ENCODE data around the gene HBS1L. TPM values are rescaled to one million over a fixed set of nuclear protein-coding genes. Genes with fewer than 3 reads are reported as not detected.

Gene HBS1L
- total RNA-seq, 1 experiment from 2014 or later, result 78.6 TPM

GRCh38 chr6:134997133-134997995 lies 57.3 kb downstream of the HBS1L start:
- no peak overlapping the region for H3K4me3 ChIP-seq

GRCh38 chr6:134995536-134995935 lies 59.1 kb downstream of the HBS1L start:
- no peaks in the 10 kb centered on the region for H3K27me3 ChIP-seq
- peaks cover 29% of the 10 kb centered on the region for H3K36me3 ChIP-seq
- H3K4me3 ChIP-seq, result no peak overlapping the region
- DNase-seq, result no peak
- no peaks in the 10 kb centered on the region for H3K9me3 ChIP-seq

More at GRCh38 chr6:134997133-134997995, 57.3 kb downstream of the HBS1L start:
- no peaks in the 10 kb centered on the region for H3K9me3 ChIP-seq
- DNase-seq, result no peak
- H3K27me3 ChIP-seq, result no peaks in the 10 kb centered on the region
- peaks cover 33% of the 10 kb centered on the region for H3K36me3 ChIP-seq

- H3K9me3 ChIP-seq, result no peaks in the 10 kb centered on the region
- no peak overlapping the region for H3K4me3 ChIP-seq
- peaks cover 29% of the 10 kb centered on the region for H3K36me3 ChIP-seq
- DNase-seq, result no peak
- H3K27me3 ChIP-seq, result no peaks in the 10 kb centered on the region
Observed at GRCh38 chr6:134994431-134994830, 60.2 kb downstream of the HBS1L start.

- Histone ChIP-seq H3K9me3 (no peaks in the 10 kb centered on the region), H3K4me3 (no peak overlapping the region), H3K36me3 (peaks cover 25% of the 10 kb centered on the region), H3K27me3 (no peaks in the 10 kb centered on the region)
- DNase-seq, result no peak
Observed at GRCh38 chr6:134992155-134992554, 62.5 kb downstream of the HBS1L start.

GRCh38 chr6:134990262-134990661 lies 64.4 kb downstream of the HBS1L start:
- peaks cover 17% of the 10 kb centered on the region for H3K36me3 ChIP-seq
- no peaks in the 10 kb centered on the region for H3K27me3 ChIP-seq
- no peak overlapping the region for H3K4me3 ChIP-seq
- no peak for DNase-seq
- H3K9me3 ChIP-seq, result no peaks in the 10 kb centered on the region

- Histone ChIP-seq H3K4me3 (no peak overlapping the region), H3K9me3 (no peaks in the 10 kb centered on the region), H3K27me3 (no peaks in the 10 kb centered on the region), H3K36me3 (peaks cover 34% of the 10 kb centered on the region)
- no peak for DNase-seq
Observed at GRCh38 chr6:134984821-134985220, 69.8 kb downstream of the HBS1L start.

GRCh38 chr6:134983823-134984222 lies 70.8 kb downstream of the HBS1L start:
- H3K9me3 ChIP-seq, result no peaks in the 10 kb centered on the region
- no peaks in the 10 kb centered on the region for H3K27me3 ChIP-seq
- H3K36me3 ChIP-seq, result peaks cover 43% of the 10 kb centered on the region
- DNase-seq, result no peak
- no peak overlapping the region for H3K4me3 ChIP-seq

GRCh38 chr6:134982161-134982560 lies 72.5 kb downstream of the HBS1L start:
- H3K27me3 ChIP-seq, result no peaks in the 10 kb centered on the region
- no peak for DNase-seq
- H3K36me3 ChIP-seq, result peaks cover 54% of the 10 kb centered on the region
- H3K9me3 ChIP-seq, result no peaks in the 10 kb centered on the region
- no peak overlapping the region for H3K4me3 ChIP-seq

- DNase-seq, result no peak
- H3K4me3 ChIP-seq, result no peak overlapping the region
- peaks cover 66% of the 10 kb centered on the region for H3K36me3 ChIP-seq
- H3K27me3 ChIP-seq, result no peaks in the 10 kb centered on the region
- no peaks in the 10 kb centered on the region for H3K9me3 ChIP-seq
Observed at GRCh38 chr6:134980846-134981245, 73.8 kb downstream of the HBS1L start.

GRCh38 chr6:134979142-134979541 lies 75.5 kb downstream of the HBS1L start:
- no peak overlapping the region for H3K4me3 ChIP-seq
- H3K36me3 ChIP-seq, result peaks cover 56% of the 10 kb centered on the region
- DNase-seq, result no peak
- no peaks in the 10 kb centered on the region for H3K9me3 ChIP-seq
- H3K27me3 ChIP-seq, result no peaks in the 10 kb centered on the region

- Histone ChIP-seq H3K4me3 (no peak overlapping the region), H3K27me3 (no peaks in the 10 kb centered on the region), H3K9me3 (no peaks in the 10 kb centered on the region), H3K36me3 (peaks cover 33% of the 10 kb centered on the region)
- DNase-seq, result no peak
Observed at GRCh38 chr6:134974370-134974769, 80.3 kb downstream of the HBS1L start.

- no peak for DNase-seq
- Histone ChIP-seq H3K9me3 (no peaks in the 10 kb centered on the region), H3K4me3 (no peak overlapping the region), H3K36me3 (peaks cover 28% of the 10 kb centered on the region), H3K27me3 (no peaks in the 10 kb centered on the region)
Observed at GRCh38 chr6:134967711-134968110, 86.9 kb downstream of the HBS1L start.

GRCh38 chr6:134964451-134965203 lies 90.0 kb downstream of the HBS1L start:
- H3K9me3 ChIP-seq, result peaks cover 6% of the 10 kb centered on the region; the same call in 1 of the 2 replicates
- peaks cover 49% of the 10 kb centered on the region for H3K36me3 ChIP-seq
- H3K27me3 ChIP-seq, result no peaks in the 10 kb centered on the region
- H3K4me3 ChIP-seq, result no peak overlapping the region
- DNase-seq, result no peak

- DNase-seq, result no peak
- H3K27me3 ChIP-seq, result no peaks in the 10 kb centered on the region
- H3K9me3 ChIP-seq, result peaks cover 6% of the 10 kb centered on the region; the same call in 1 of the 2 replicates
- H3K4me3 ChIP-seq, result no peak overlapping the region
- peaks cover 49% of the 10 kb centered on the region for H3K36me3 ChIP-seq
Observed at GRCh38 chr6:134962421-134962820, 92.2 kb downstream of the HBS1L start.

- Histone ChIP-seq H3K4me3 (no peak overlapping the region), H3K27me3 (no peaks in the 10 kb centered on the region), H3K9me3 (peaks cover 6% of the 10 kb centered on the region; the same call in 1 of the 2 replicates), H3K36me3 (peaks cover 49% of the 10 kb centered on the region)
- no peak for DNase-seq
Observed at GRCh38 chr6:134961366-134961765, 93.3 kb downstream of the HBS1L start.

GRCh38 chr6:134959603-134960002 lies 95.0 kb downstream of the HBS1L start:
- Histone ChIP-seq H3K9me3 (peaks cover 6% of the 10 kb centered on the region; the same call in 1 of the 2 replicates), H3K4me3 (no peak overlapping the region), H3K36me3 (peaks cover 40% of the 10 kb centered on the region), H3K27me3 (no peaks in the 10 kb centered on the region)
- no peak for DNase-seq

- Histone ChIP-seq H3K9me3 (peaks cover 6% of the 10 kb centered on the region; the same call in 1 of the 2 replicates), H3K4me3 (no peak overlapping the region), H3K36me3 (peaks cover 18% of the 10 kb centered on the region), H3K27me3 (no peaks in the 10 kb centered on the region)
- DNase-seq, result no peak
Observed at GRCh38 chr6:134956676-134957075, 97.9 kb downstream of the HBS1L start.
